Measurements from ENCODE around the gene KCNQ5.

Gene KCNQ5

DNA sequence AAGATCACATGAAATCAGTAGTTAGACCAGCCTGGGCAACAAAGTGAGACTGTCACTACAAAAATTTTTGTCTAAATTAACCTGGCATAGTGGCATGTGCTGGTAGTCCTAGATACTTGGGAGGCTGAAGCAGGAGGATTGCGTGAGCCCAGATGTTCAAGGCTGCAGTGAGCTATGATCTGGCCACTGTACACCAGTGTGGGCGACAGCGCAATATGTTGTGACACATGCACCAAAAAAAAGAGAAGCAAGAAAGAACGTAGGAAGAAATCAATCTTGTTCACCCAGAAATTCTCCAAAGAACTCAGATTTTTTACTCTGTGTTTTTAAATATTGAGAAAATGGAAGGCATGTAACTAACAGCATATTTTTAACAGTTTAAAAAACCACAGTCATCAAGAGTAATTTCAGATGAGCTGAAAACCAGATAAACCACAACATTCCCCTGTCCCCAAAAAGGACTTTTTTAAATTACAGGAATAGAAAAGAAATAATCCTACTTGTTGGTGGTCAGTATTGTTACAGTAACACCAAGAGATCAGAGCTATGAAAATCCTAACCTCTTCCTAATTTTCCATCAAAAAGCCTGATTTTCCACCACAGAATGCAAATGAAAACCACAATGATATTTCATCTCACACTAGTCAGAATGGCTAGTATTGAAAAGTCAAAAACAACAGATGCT lies 363.3 kb downstream of the KCNQ5 start:
- no peak overlapping the region for H3K4me3 ChIP-seq (ENCODE audit: low read depth, low read length)
- no peak for TF ChIP-seq CTCF (IDR thresholded peaks at IDR 0.05; ENCODE audit: borderline replicate concordance, insufficient read depth, low read depth, low read length)

DNA sequence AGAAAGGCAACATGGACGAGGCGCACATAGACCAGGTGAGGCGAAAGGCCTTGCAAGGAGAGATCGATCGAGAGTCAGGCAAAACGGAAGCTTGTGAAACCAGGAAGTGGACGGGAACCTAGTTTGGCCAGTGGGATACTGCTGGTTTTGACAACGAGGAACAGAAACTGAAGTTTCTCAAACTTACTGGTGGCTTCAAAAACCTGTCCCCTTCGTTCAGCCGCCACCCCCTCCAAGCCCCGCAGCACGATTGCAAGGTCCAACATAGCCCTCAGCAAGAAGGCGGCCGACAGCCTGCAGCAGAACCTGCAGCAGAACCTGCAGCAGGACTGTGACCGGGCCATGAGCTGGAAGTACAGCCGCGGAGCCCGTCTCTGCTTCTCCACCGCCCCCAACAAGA lies 365.4 kb downstream of the KCNQ5 start:
- H3K4me3 ChIP-seq (ENCODE audit: low read depth, low read length) = no peak overlapping the region
- no peak for TF ChIP-seq CTCF (IDR thresholded peaks at IDR 0.05; ENCODE audit: borderline replicate concordance, insufficient read depth, low read depth, low read length)

GRCh38 chr6:72999995-73000394 lies 378.1 kb downstream of the KCNQ5 start:
- TF ChIP-seq CTCF (IDR thresholded peaks at IDR 0.05; ENCODE audit: borderline replicate concordance, insufficient read depth, low read depth, low read length) = no peak
- no peak overlapping the region for H3K4me3 ChIP-seq (ENCODE audit: low read depth, low read length)

- TF ChIP-seq CTCF (IDR thresholded peaks at IDR 0.05; ENCODE audit: borderline replicate concordance, insufficient read depth, low read depth, low read length) = no peak
- H3K4me3 ChIP-seq (ENCODE audit: low read depth, low read length) = no peak overlapping the region
Measured at GRCh38 chr6:73000460-73000859, 378.6 kb downstream of the KCNQ5 start.

DNA sequence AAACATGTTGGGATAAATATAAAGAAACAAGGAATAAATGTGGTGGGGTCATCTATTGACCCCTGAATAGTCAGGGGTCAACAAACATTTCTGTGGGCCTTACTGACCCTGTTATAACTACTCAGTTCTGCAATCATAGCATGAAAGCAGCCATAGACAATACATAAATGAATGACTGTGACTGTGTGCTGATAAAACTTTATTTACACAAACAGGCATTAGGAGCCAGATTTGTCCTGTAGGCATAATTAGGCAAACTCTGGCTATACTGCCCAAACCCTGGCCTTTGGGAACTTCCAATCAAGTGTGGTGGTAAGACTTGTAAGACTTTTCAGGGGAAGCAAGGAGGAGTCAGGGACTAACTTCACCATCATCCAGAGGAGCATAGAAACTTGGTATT lies 380.7 kb downstream of the KCNQ5 start:
- H3K4me3 ChIP-seq (ENCODE audit: low read depth, low read length) = no peak overlapping the region
- no peak for TF ChIP-seq CTCF (IDR thresholded peaks at IDR 0.05; ENCODE audit: borderline replicate concordance, insufficient read depth, low read depth, low read length)

DNA sequence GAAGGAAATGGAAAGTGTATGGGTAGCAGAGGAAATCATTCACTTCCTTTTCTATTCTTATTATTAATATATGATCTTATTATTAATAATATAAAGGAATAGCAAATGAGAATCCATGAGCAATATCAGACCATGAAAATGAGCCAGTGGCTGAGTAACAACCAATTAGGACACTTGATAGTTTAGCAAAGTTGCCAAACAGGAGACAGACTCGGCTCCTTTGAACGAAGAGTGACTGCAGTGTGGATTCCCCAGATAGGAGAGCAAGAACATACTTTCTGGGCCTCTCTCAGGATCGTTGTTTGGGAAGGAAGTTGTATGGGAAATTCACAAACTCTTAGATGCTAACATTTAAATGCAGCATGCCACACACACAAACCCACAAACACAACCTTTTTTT lies 381.4 kb downstream of the KCNQ5 start:
- TF ChIP-seq CTCF (IDR thresholded peaks at IDR 0.05; ENCODE audit: borderline replicate concordance, insufficient read depth, low read depth, low read length) = no peak

DNA sequence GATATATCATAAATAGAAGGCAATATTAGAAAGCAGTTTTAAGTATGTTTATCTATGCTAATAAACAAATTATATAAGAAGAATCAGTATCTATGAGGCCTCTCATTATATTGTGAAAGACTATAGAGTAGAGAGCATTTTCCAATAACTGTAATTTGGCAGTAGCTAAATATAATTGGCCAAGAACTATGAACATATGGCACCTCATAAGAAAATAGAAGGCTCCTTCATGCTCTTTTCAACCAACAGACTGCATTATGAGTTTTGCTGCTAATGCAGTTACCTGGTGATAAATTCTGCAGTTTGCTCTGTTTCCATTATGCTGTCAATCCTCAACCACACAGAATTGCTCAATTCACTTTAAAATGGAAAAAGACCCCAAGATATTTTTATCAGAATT lies 382.4 kb downstream of the KCNQ5 start:
- TF ChIP-seq CTCF (IDR thresholded peaks at IDR 0.05; ENCODE audit: borderline replicate concordance, insufficient read depth, low read depth, low read length) = no peak
- H3K4me3 ChIP-seq (ENCODE audit: low read depth, low read length) = no peak overlapping the region

More for the DNA sequence above, 381.4 kb downstream of the KCNQ5 start:
- H3K4me3 ChIP-seq (ENCODE audit: low read depth, low read length) = no peak overlapping the region
